HCT116 (cell line): ENCODE results near the gene TNF. TPM values are rescaled to one million over a fixed set of nuclear protein-coding genes. Genes with fewer than 3 reads are reported as not detected.

Experiments
- ATAC-seq: fragments of 200-7000 bp; cut with Tn5 transposase; 2 replicates; pipeline ENCODE4 v1.9.1; 2020; ENCODE audit warnings: mild to moderate bottlenecking, moderate library complexity
- BruUV-seq: library from RNA; stranded (reverse); fragments of 400-500 nt; replicated peaks from 2 replicates; lab custom pipeline; 2021; lab: Mats Ljungman, UMichigan
- CTCF ChIA-PET: fragments of 300-600 bp; sonication (Branson Sonifier 250); formaldehyde crosslinking; loops from one replicate; lab custom pipeline; 2021; ENCODE audit warnings: antibody characterized with exemption; lab: Charles Lee
- POLR2A ChIA-PET: fragments of 300-600, 350-600 bp; sonication (Branson Sonifier 250); formaldehyde crosslinking; loops from one replicate; lab custom pipeline; 2021; ENCODE audit warnings: antibody characterized with exemption; lab: Charles Lee
- RAD21 ChIA-PET, 2 experiments: fragments of 300-600 bp; sonication (Branson Sonifier 250); formaldehyde crosslinking; loops; one replicate each; lab custom pipeline; 2023; ENCODE audit warnings: low total read pairs in 2 of 2; ENCODE audit not compliant: uncharacterized antibody in 2 of 2, unreplicated experiment in 2 of 2, low non-redundant PET in 1 of 2; lab: Charles Lee
- DNase-seq: peaks from one replicate; pipeline ENCODE4 v3.0.0-alpha.2; 2010; ENCODE audit warnings: low read depth, low spot score
- H2AFZ ChIP-seq: fragments of 200-600 bp; shearing (Covaris generic), sonication (generic); 2 replicates; pipeline ENCODE4 v1.6.1; 2017; ENCODE audit warnings: low read depth, mixed run types, mixed read lengths, antibody characterized with exemption, low read length; ENCODE audit not compliant: poor library complexity, severe bottlenecking
- H3K27ac ChIP-seq: 2 replicates; pipeline ENCODE4 v1.5.1; 2012; ENCODE audit warnings: low read depth, low read length
- H3K27me3 ChIP-seq: fragments of 200-600 bp; sonication (generic); 2 replicates; pipeline ENCODE4 v1.6.1; 2016; ENCODE audit warnings: mixed run types, low read length, mixed read lengths; ENCODE audit not compliant: insufficient read depth
- H3K36me3 ChIP-seq, 2 experiments: fragments of 200-500 bp in 1 of 2; fragments of 200-600 bp in 1 of 2; sonication (Bioruptor generic) in 1 of 2; sonication (generic) in 1 of 2; 2 replicates each; pipeline versions ENCODE4 v1.5.1 to v1.6.1; 2014 to 2016; ENCODE audit warnings: low read length in 2 of 2, inconsistent platforms in 1 of 2, mixed read lengths in 1 of 2, mixed run types in 1 of 2; ENCODE audit not compliant: insufficient read depth in 2 of 2, control insufficient read depth in 1 of 2
- H3K4me1 ChIP-seq, 2 experiments: fragments of 200-600 bp in 1 of 2; sonication (generic) in 1 of 2; 2 replicates each; pipeline versions ENCODE4 v1.5.1 to v1.6.1; 2012 to 2017; ENCODE audit warnings: low read length in 2 of 2, inconsistent platforms in 1 of 2, mild to moderate bottlenecking in 1 of 2, mixed read lengths in 1 of 2, mixed run types in 1 of 2, moderate library complexity in 1 of 2; ENCODE audit not compliant: insufficient read depth in 2 of 2, control insufficient read depth in 1 of 2
- H3K4me2 ChIP-seq: fragments of 200-600 bp; sonication (generic); 2 replicates; pipeline ENCODE4 v1.6.1; 2017; ENCODE audit warnings: mixed run types, low read length, mixed read lengths
- H3K4me3 ChIP-seq, 2 experiments: fragments of 200-600 bp in 1 of 2; sonication (generic) in 1 of 2; replicated peaks in 1 of 2; 2 replicates each; pipeline ENCODE4 v1.5.1; 2011 to 2016; ENCODE audit warnings: low read length in 2 of 2, control low read depth in 1 of 2, low read depth in 1 of 2, mild to moderate bottlenecking in 1 of 2, mixed read lengths in 1 of 2, mixed run types in 1 of 2
- H3K79me2 ChIP-seq: fragments of 200-600 bp; sonication (generic); 2 replicates; pipeline ENCODE4 v1.6.1; 2017; ENCODE audit warnings: mild to moderate bottlenecking, mixed run types, low read length, moderate library complexity, mixed read lengths; ENCODE audit not compliant: insufficient read depth
- H3K9ac ChIP-seq: fragments of 200-600 bp; sonication (generic); 2 replicates; pipeline ENCODE4 v1.6.1; 2016; ENCODE audit warnings: low read length, mixed read lengths
- H3K9me2 ChIP-seq: fragments of 200-600 bp; sonication (generic), shearing (Covaris generic); 2 replicates; pipeline ENCODE4 v1.6.1; 2017; ENCODE audit warnings: mixed run types, mild to moderate bottlenecking, moderate library complexity; ENCODE audit not compliant: insufficient read depth
- H3K9me3 ChIP-seq, 2 experiments: fragments of 200-500 bp in 1 of 2; fragments of 200-600 bp in 1 of 2; sonication (Bioruptor generic) in 1 of 2; sonication (generic) in 1 of 2; 2 replicates each; pipeline ENCODE4 v1.6.1; 2014 to 2017; ENCODE audit warnings: low read length in 2 of 2, mixed read lengths in 2 of 2, inconsistent platforms in 1 of 2, low read depth in 1 of 2, mild to moderate bottlenecking in 1 of 2, mixed run types in 1 of 2, moderate library complexity in 1 of 2; ENCODE audit not compliant: control insufficient read depth in 1 of 2, insufficient read depth in 1 of 2
- H4K20me1 ChIP-seq: fragments of 200-600 bp; sonication (generic), shearing (Covaris generic); 2 replicates; pipeline ENCODE4 v1.6.1; 2017; ENCODE audit warnings: mixed run types, mild to moderate bottlenecking, moderate library complexity; ENCODE audit not compliant: insufficient read depth
- CBX3 ChIP-seq: IDR thresholded peaks from 2 replicates; pipeline ENCODE4 v1.6.1; 2012; ENCODE audit warnings: low read depth
- CEBPB ChIP-seq: IDR thresholded peaks from 2 replicates; pipeline ENCODE4 v1.6.1; 2012; ENCODE audit warnings: low read depth
- CTCF ChIP-seq, 3 experiments: fragments of 200-600 bp in 1 of 3; sonication (generic) in 1 of 3; IDR thresholded peaks in 2 of 3; conservative IDR thresholded peaks in 1 of 3; 2 replicates each; pipeline ENCODE4 v1.5.1; 2012 to 2017; ENCODE audit warnings: low read depth in 2 of 3, low read length in 2 of 3, antibody characterized with exemption in 1 of 3, borderline replicate concordance in 1 of 3, control low read depth in 1 of 3, mild to moderate bottlenecking in 1 of 3, mixed read lengths in 1 of 3, mixed run types in 1 of 3, moderate library complexity in 1 of 3; ENCODE audit not compliant: insufficient read depth in 1 of 3
- EGR1 ChIP-seq: IDR thresholded peaks from 2 replicates; pipeline ENCODE4 v1.6.1; 2012; ENCODE audit warnings: low read depth
- ELF1 ChIP-seq: IDR thresholded peaks from 2 replicates; pipeline ENCODE4 v1.6.1; 2012; ENCODE audit warnings: low read depth, borderline replicate concordance
- EZH2 ChIP-seq: fragments of 200-600 bp; sonication (generic); IDR thresholded peaks from 2 replicates; pipeline ENCODE4 v1.6.1; 2017; ENCODE audit warnings: antibody characterized with exemption, mixed run types
- EZH2phosphoT487 ChIP-seq: fragments of 200-600 bp; IDR thresholded peaks from 2 replicates; pipeline ENCODE4 v1.6.1; 2018; ENCODE audit warnings: antibody characterized with exemption, borderline replicate concordance
- FOSL1 ChIP-seq: IDR thresholded peaks from 2 replicates; pipeline ENCODE4 v1.6.1; 2012; ENCODE audit warnings: low read depth
- JUND ChIP-seq: IDR thresholded peaks from 2 replicates; pipeline ENCODE4 v1.6.1; 2012
- MAX ChIP-seq: IDR thresholded peaks from 2 replicates; pipeline ENCODE4 v1.6.1; 2012
- POLR2A ChIP-seq: IDR thresholded peaks from 2 replicates; pipeline ENCODE4 v1.7.0; 2011; ENCODE audit warnings: borderline replicate concordance; ENCODE audit not compliant: insufficient read depth, insufficient read length; ENCODE audit errors: extremely low read depth
- POLR2AphosphoS5 ChIP-seq: IDR thresholded peaks from 2 replicates; pipeline ENCODE4 v1.6.1; 2011; ENCODE audit warnings: mild to moderate bottlenecking, low read depth, low read length, moderate library complexity
- REST ChIP-seq: IDR thresholded peaks from 2 replicates; pipeline ENCODE4 v1.6.1; 2012; ENCODE audit warnings: low read depth
- SIN3A ChIP-seq: IDR thresholded peaks from 2 replicates; pipeline ENCODE4 v1.6.1; 2012; ENCODE audit warnings: low read depth
- SP1 ChIP-seq: IDR thresholded peaks from 2 replicates; pipeline ENCODE4 v1.6.1; 2012; ENCODE audit warnings: low read depth
- SRF ChIP-seq: IDR thresholded peaks from 2 replicates; pipeline ENCODE4 v1.6.1; 2012; ENCODE audit warnings: low read depth
- TCF7L2 ChIP-seq: IDR thresholded peaks from 2 replicates; pipeline ENCODE4 v1.7.0; 2011; ENCODE audit warnings: borderline replicate concordance, inconsistent platforms; ENCODE audit not compliant: insufficient read depth, insufficient read length; ENCODE audit errors: extremely low read depth
- ZFX ChIP-seq: fragments of 450-650 bp; IDR thresholded peaks from 2 replicates; pipeline ENCODE4 v1.6.1; 2017
- ZNF274 ChIP-seq: fragments of 200-500 bp; sonication (Bioruptor generic); IDR thresholded peaks from 2 replicates; pipeline ENCODE4 v1.6.1; 2014; ENCODE audit warnings: mild to moderate bottlenecking, low read depth, low read length, inconsistent platforms
- intact Hi-C: fragments of 100-400 bp; cut with micrococcal nuclease; formaldehyde crosslinking; loops from 2 replicates; pipeline ENCODE4 v1.10.0; 2022
- total RNA-seq: library from RNA; stranded (reverse); gene quantifications from one replicate; pipeline ENCODE4 v1.2.1, GENCODE V29; 2021; ENCODE audit not compliant: unreplicated experiment

Gene TNF
- total RNA-seq, 1 experiment from 2014 or later = 0.59 TPM

- H3K4me2 ChIP-seq = no peak overlapping the region
- H3K36me3 ChIP-seq = peaks cover 41 to 76% of the 10 kb centered on the region in 2 experiments
- H3K27ac ChIP-seq = no peak overlapping the region
- peaks cover 80% of the 10 kb centered on the region for H3K79me2 ChIP-seq
- no peak overlapping the region for H3K4me3 ChIP-seq
- POLR2A ChIA-PET = no interaction called here
- RAD21 ChIA-PET = no interaction called here
- ATAC-seq = no peak
- TF ChIP-seq POLR2A (no peak), CBX3 (no peak), EZH2 (no peak), REST (no peak), SRF (no peak), ZNF274 (no peak), SP1 (no peak), POLR2AphosphoS5 (no peak), ZFX (no peak), EGR1 (no peak), SIN3A (no peak), EZH2phosphoT487 (no peak), TCF7L2 (no peak), CEBPB (no peak), FOSL1 (no peak), JUND (no peak), CTCF (IDR thresholded peaks at IDR 0.05 in 2 of 3, conservative IDR thresholded peaks at IDR 0.05 in 1 of 3; ENCODE audit: borderline replicate concordance in 1 of 3, insufficient read depth in 1 of 3, low read depth in 2 of 3, low read length in 2 of 3) (no peak), ELF1 (no peak), MAX (no peak)
- TF ChIP-seq, all 23 proteins: peak for 0
- DNase-seq = no peak
- H4K20me1 ChIP-seq = no peaks in the 10 kb centered on the region
- no peak overlapping the region for H2AFZ ChIP-seq
- intact Hi-C loops = no loop called here
- no peaks in the 10 kb centered on the region for H3K9me2 ChIP-seq
- no peaks in the 10 kb centered on the region for H3K9me3 ChIP-seq
- CTCF ChIA-PET = no interaction called here
- H3K9ac ChIP-seq = no peak overlapping the region
- no peaks in the 10 kb centered on the region for H3K27me3 ChIP-seq
- no TSS peak for BruUV-seq
- H3K4me1 ChIP-seq = peaks cover 6 to 18% of the 10 kb centered on the region in 2 experiments; a peak in 3 of 4 replicates
Measured at GRCh38 chr6:31624070-31624469, 48.7 kb downstream of the TNF start.
